Mesothelial cell of epicardium (in vitro differentiated cells): Measurements from ENCODE around the gene UGCG. TPM values are rescaled to one million over a fixed set of nuclear protein-coding genes. Genes with fewer than 3 reads are reported as not detected.
"Not testable (repeated sequence)": the region's sequence is repeated elsewhere in the genome, so short reads cannot be mapped to it uniquely, and the experiment has no call there.

Source experiments
- DNase-seq, 2 experiments: peaks; one replicate each; pipeline ENCODE4 v3.0.0; 2021; ENCODE audit warnings: low spot score in 2 of 2; ENCODE audit not compliant: unreplicated experiment in 2 of 2
- H3K27ac Mint-ChIP-seq: 2 replicates; pipeline ENCODE4 v1.8.0; 2021; ENCODE audit warnings: mixed read lengths
- H3K27me3 Mint-ChIP-seq: 2 replicates; pipeline ENCODE4 v1.8.0; 2021; ENCODE audit warnings: low read depth, mixed read lengths
- H3K36me3 Mint-ChIP-seq: 2 replicates; pipeline ENCODE4 v1.8.0; 2021; ENCODE audit warnings: mixed read lengths
- H3K4me1 Mint-ChIP-seq: 2 replicates; pipeline ENCODE4 v1.8.0; 2021; ENCODE audit warnings: mixed read lengths
- H3K4me3 Mint-ChIP-seq: 2 replicates; pipeline ENCODE4 v1.8.0; 2021; ENCODE audit warnings: mild to moderate bottlenecking, moderate library complexity, mixed read lengths
- H3K9me3 Mint-ChIP-seq: 2 replicates; pipeline ENCODE4 v1.8.0; 2021; ENCODE audit warnings: mixed read lengths
- total RNA-seq: library from RNA; stranded (reverse); gene quantifications from 3 replicates; pipeline ENCODE4 v1.2.1, GENCODE V29; 2021
- TF ChIP-seq, protein P1 (sequence below): fragments of 200-600 bp; sonication (generic); IDR thresholded peaks from one replicate; pipeline ENCODE4 v1.5.0; 2021; ENCODE audit warnings: antibody characterized with exemption; ENCODE audit not compliant: unreplicated experiment

Gene UGCG
- total RNA-seq, 1 donor from 2014 or later: 27.0 TPM

DNA sequence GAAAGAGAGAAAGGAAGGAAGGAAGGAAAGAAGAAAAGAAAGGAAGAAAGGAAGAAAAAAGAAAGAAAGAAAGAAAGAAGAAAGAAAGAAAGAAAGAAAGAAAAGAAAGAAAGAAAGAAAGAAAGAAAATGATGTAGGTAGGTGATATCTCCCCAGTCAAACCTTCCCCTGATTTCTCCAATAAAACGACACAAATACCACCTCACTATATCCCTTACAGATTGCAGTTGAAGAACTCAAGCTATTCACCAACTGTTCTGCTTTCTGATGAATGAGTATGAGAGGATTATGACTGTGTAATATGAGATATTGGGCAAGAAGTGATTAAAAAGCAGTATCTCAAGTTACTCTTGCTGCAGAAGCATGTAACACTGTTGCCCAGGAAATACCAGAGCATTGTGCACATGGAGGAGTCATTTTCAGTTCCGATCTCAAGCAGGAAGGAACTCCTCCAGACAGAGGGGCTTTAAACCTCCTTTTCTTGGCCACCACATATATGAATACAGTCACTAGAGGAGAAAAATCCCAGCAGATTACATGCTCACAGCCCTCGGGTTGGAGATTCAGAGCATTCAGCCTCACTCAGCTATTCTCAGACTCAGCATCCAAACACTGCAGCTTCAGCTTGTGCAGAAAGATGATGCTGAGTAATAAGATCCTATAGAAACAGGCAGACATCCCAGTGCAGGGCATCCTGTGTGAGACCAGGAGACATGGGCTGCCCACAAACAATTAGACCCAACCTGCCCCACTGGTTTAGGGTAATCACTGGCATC is 61.4 kb downstream of the UGCG start:
- peak overlapping the region; percentile 26 for H3K4me3 Mint-ChIP-seq
- H3K27ac Mint-ChIP-seq: peak overlapping the region; percentile 85
- peaks cover 12% of the 10 kb centered on the region for H3K4me1 Mint-ChIP-seq
- peaks cover 8% of the 10 kb centered on the region for H3K27me3 Mint-ChIP-seq
- TF ChIP-seq, protein P1, sequence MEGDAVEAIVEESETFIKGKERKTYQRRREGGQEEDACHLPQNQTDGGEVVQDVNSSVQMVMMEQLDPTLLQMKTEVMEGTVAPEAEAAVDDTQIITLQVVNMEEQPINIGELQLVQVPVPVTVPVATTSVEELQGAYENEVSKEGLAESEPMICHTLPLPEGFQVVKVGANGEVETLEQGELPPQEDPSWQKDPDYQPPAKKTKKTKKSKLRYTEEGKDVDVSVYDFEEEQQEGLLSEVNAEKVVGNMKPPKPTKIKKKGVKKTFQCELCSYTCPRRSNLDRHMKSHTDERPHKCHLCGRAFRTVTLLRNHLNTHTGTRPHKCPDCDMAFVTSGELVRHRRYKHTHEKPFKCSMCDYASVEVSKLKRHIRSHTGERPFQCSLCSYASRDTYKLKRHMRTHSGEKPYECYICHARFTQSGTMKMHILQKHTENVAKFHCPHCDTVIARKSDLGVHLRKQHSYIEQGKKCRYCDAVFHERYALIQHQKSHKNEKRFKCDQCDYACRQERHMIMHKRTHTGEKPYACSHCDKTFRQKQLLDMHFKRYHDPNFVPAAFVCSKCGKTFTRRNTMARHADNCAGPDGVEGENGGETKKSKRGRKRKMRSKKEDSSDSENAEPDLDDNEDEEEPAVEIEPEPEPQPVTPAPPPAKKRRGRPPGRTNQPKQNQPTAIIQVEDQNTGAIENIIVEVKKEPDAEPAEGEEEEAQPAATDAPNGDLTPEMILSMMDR: no peak
- H3K9me3 Mint-ChIP-seq: peaks cover 6% of the 10 kb centered on the region
- peak in 1 of 2 experiments; percentile 42 for DNase-seq
- no peaks in the 10 kb centered on the region for H3K36me3 Mint-ChIP-seq

DNA sequence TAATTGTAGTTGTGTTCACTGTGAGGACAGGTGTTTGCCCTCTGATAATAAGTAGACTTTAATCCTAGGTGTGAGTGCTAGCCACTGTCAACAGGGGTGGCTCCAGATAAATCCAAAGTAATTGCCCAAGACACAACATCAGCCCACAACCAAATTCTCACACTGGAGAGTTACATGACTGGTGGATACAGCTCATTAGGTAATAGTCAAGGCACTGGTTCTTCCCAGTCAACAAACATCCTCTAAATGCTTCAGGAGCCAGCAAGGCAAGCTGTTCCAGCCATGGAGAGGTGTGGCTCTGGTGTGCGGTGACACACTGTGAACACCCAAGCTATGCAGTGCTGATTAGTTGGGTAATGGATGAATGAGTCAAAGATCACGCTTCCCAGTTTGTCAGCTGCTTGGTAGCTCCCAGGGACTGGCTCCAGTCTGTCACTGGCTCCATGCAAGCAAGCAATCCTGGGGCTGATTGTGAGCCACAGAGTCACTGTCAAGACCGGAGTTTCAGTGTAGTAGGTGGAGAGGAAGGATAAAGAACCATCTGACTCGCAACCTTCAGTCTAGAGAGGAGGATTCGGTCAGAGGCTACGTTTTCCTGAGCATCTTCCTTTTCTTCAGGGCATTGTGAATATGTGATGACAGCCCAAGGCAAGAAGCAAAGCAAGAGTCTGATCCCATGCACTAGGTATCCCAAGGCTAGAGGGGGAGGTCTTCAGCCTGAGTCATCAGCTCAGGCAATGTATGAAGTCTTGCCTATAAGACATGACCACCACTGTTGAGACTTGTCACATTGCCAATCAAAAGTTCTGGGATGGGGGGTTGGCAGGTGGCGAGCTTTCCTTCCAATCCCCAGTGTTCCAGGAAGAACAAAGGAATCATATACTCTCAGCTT is 63.1 kb downstream of the UGCG start:
- Mint-ChIP-seq H3K27ac (no peak overlapping the region), H3K4me1 (peaks cover 12% of the 10 kb centered on the region), H3K4me3 (no peak overlapping the region), H3K36me3 (no peaks in the 10 kb centered on the region), H3K9me3 (peaks cover 6% of the 10 kb centered on the region), H3K27me3 (peaks cover 8% of the 10 kb centered on the region)
- TF ChIP-seq, protein P1: no peak
- no peak for DNase-seq

DNA sequence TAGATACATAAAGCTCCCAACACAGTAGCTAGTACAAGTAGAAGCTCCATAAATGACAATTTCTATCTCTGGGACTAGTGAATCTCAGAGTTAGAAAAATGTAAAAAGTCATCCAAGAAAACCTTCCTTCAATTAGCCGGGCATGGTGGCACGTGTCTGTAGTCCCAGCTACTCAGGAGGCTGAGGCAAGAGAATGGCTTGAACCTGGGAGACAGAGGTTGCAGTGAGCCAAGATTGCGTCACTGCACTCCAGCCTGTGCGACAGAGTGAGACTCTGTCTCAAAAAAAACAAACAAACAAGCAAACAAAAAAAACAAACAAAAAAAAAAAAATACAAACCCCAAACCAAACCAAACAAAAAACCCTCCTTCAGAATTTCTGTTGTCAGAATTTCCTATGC is 63.9 kb downstream of the UGCG start:
- not testable (repeated sequence) for DNase-seq, H3K4me3 Mint-ChIP-seq, H3K27ac Mint-ChIP-seq, H3K27me3 Mint-ChIP-seq, H3K9me3 Mint-ChIP-seq, H3K36me3 Mint-ChIP-seq
- H3K4me1 Mint-ChIP-seq: peaks cover 12% of the 10 kb centered on the region

DNA sequence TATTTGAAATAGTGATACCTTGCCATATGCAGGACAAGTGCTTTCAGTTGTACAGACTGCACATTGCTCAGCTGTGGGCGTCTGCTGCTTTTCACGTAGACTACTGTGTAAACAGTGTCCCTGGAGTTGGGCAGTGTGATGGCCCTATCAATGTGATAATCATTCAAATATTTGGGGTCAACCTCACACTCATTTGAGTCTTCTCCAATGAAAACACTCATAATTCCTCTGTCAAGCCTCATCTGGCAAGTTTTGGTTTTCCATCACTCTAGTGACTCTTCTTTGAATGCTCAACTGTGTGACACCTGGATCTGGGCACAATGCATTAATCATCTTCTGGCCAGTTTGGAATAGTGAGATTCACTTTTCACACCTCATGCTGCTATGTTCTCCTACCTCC is 64.4 kb downstream of the UGCG start:
- H3K4me3 Mint-ChIP-seq: no peak overlapping the region
- TF ChIP-seq, protein P1: no peak
- peaks cover 4% of the 10 kb centered on the region for H3K27me3 Mint-ChIP-seq
- H3K36me3 Mint-ChIP-seq: no peaks in the 10 kb centered on the region
- peaks cover 6% of the 10 kb centered on the region for H3K9me3 Mint-ChIP-seq
- H3K27ac Mint-ChIP-seq: no peak overlapping the region
- H3K4me1 Mint-ChIP-seq: peaks cover 12% of the 10 kb centered on the region
- no peak for DNase-seq

DNA sequence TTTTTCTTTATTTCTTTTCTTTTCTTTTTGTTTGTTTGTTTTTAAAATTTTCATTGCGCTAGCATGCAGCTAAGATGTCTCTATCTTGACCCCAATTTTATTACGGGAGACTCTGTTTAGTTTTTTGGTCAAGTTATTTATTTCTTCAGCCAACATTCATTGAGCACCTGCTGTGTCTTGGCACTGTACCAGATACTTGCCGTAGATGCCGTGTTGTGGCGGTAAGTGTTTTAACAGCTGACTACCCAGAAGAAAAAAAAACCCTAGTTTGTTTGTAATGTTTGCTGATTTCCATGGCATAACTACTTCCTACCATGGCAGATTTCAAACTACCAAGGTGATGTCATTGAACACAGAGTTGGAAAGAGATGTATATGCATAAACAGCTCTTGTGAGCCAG is 65.0 kb downstream of the UGCG start:
- no peak for DNase-seq
- Mint-ChIP-seq H3K4me1 (peaks cover 12% of the 10 kb centered on the region), H3K27me3 (peaks cover 4% of the 10 kb centered on the region), H3K9me3 (peaks cover 6% of the 10 kb centered on the region), H3K36me3 (no peaks in the 10 kb centered on the region), H3K27ac (no peak overlapping the region), H3K4me3 (no peak overlapping the region)
- TF ChIP-seq, protein P1: no peak

DNA sequence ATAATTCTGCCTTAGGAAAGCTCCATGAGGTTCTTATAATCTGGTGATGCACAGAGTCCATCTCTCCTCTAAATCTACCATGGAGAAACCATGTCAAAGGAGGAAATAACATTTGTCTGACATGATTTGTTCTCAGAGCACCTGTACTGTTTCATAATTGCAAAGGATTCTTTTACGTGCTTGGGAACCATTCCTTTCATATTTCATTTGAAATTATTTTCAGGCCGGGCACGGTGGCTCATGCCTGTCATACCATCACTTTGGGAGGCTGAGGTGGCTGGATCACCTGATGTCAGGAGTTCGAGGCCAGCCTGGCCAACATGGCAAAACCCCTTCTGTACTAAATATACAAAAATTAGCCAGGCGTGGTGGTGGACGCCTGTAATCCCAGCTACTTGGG is 65.4 kb downstream of the UGCG start:
- Mint-ChIP-seq H3K4me1 (peaks cover 12% of the 10 kb centered on the region), H3K9me3 (peaks cover 6% of the 10 kb centered on the region), H3K27me3 (peaks cover 4% of the 10 kb centered on the region), H3K4me3 (no peak overlapping the region), H3K36me3 (no peaks in the 10 kb centered on the region), H3K27ac (no peak overlapping the region)
- TF ChIP-seq, protein P1: no peak
- DNase-seq: no peak
